SK-N-SH treated with all-trans-retinoic acid at 6 μM for 48 hours (cell line): ENCODE measurements around the gene IFI6.

Source experiments
- CREB5 ChIP-seq: fragments of 250-450 bp; sonication (Bioruptor Pico); IDR thresholded peaks from 2 replicates; pipeline ENCODE4 v1.5.1; 2020; ENCODE audit warnings: low read depth, mild to moderate bottlenecking, moderate library complexity
- ISL1 ChIP-seq: fragments of 250-450 bp; sonication (Bioruptor Pico); IDR thresholded peaks from 2 replicates; pipeline ENCODE4 v2.1.2; 2022; ENCODE audit warnings: mild to moderate bottlenecking, moderate library complexity
- POU6F1 ChIP-seq: fragments of 250-450 bp; sonication (Bioruptor Pico); IDR thresholded peaks from 2 replicates; pipeline ENCODE4 v1.8.0; 2021; ENCODE audit warnings: low read depth, mild to moderate bottlenecking, moderate library complexity, borderline replicate concordance
- PPARA ChIP-seq: fragments of 250-450 bp; sonication (Bioruptor Pico); IDR thresholded peaks from 2 replicates; pipeline ENCODE4 v1.5.0; 2020; ENCODE audit warnings: mild to moderate bottlenecking, borderline replicate concordance
- TCF4 ChIP-seq: fragments of 250-450 bp; sonication (Bioruptor Pico); IDR thresholded peaks from 2 replicates; pipeline ENCODE4 v1.8.0; 2021; ENCODE audit warnings: mild to moderate bottlenecking, moderate library complexity, borderline replicate concordance
- TOX ChIP-seq: fragments of 250-450 bp; sonication (Bioruptor Pico); IDR thresholded peaks from 2 replicates; pipeline ENCODE4 v1.8.0; 2021; ENCODE audit warnings: mild to moderate bottlenecking, moderate library complexity, borderline replicate concordance
- ZC3H10 ChIP-seq: fragments of 250-450 bp; sonication (Bioruptor Pico); IDR thresholded peaks from 2 replicates; pipeline ENCODE4 v1.5.1; 2021; ENCODE audit warnings: mild to moderate bottlenecking, moderate library complexity
- ZNF70 ChIP-seq: fragments of 450-650 bp; formaldehyde crosslinking; IDR thresholded peaks from 2 replicates; pipeline ENCODE4 v1.5.0; 2020; ENCODE audit warnings: mild to moderate bottlenecking, moderate library complexity
- TF ChIP-seq, protein P1 (sequence below): fragments of 250-450 bp; sonication (Bioruptor Pico); IDR thresholded peaks from 2 replicates; pipeline ENCODE4 v1.8.0; 2020; ENCODE audit warnings: mild to moderate bottlenecking, moderate library complexity, borderline replicate concordance

DNA sequence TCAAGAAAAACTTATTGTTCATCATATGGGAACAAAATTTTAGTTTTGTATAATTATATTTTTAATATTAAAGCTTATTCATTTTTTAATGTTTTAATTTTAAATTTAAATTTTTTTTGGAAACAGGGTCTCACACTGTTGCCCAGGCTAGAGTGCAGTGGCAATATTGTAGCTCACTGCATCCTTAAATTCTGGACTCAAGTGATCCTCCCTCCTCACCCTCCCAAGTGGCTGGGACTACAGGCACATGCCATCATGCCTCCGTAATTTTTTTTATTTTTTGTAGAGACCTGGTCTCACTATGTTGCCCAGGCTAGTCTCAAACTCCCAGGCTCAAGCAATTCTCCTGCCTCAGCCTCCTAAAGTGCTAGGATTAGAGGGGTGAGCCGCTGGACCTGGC, 33.6 kb upstream of the IFI6 start:
- TF ChIP-seq PPARA (CRISPR knock-in tag) (no peak), POU6F1 (CRISPR knock-in tag) (no peak), CREB5 (CRISPR knock-in tag) (no peak), TOX (CRISPR knock-in tag) (no peak), TCF4 (CRISPR knock-in tag) (no peak), ISL1 (CRISPR knock-in tag) (no peak), ZC3H10 (CRISPR knock-in tag) (no peak), ZNF70 (no peak)
- TF ChIP-seq, protein P1, sequence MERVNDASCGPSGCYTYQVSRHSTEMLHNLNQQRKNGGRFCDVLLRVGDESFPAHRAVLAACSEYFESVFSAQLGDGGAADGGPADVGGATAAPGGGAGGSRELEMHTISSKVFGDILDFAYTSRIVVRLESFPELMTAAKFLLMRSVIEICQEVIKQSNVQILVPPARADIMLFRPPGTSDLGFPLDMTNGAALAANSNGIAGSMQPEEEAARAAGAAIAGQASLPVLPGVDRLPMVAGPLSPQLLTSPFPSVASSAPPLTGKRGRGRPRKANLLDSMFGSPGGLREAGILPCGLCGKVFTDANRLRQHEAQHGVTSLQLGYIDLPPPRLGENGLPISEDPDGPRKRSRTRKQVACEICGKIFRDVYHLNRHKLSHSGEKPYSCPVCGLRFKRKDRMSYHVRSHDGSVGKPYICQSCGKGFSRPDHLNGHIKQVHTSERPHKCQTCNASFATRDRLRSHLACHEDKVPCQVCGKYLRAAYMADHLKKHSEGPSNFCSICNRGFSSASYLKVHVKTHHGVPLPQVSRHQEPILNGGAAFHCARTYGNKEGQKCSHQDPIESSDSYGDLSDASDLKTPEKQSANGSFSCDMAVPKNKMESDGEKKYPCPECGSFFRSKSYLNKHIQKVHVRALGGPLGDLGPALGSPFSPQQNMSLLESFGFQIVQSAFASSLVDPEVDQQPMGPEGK (CRISPR knock-in tag), result no peak
